ENCODE measurements around the gene ATG9B. TPM values are rescaled to one million over a fixed set of nuclear protein-coding genes. Genes with fewer than 3 reads are reported as not detected.
A peak's percentile ranks its signal among the peaks of the same experiment; 100 is the strongest.

Gene ATG9B
- total and polyA plus RNA-seq, 9 of the 15 experiments (the other 6 are each of a cell fraction or from before 2014, with no cell fraction given): 0.29 to 8.0 (median 2.1) TPM

DNA sequence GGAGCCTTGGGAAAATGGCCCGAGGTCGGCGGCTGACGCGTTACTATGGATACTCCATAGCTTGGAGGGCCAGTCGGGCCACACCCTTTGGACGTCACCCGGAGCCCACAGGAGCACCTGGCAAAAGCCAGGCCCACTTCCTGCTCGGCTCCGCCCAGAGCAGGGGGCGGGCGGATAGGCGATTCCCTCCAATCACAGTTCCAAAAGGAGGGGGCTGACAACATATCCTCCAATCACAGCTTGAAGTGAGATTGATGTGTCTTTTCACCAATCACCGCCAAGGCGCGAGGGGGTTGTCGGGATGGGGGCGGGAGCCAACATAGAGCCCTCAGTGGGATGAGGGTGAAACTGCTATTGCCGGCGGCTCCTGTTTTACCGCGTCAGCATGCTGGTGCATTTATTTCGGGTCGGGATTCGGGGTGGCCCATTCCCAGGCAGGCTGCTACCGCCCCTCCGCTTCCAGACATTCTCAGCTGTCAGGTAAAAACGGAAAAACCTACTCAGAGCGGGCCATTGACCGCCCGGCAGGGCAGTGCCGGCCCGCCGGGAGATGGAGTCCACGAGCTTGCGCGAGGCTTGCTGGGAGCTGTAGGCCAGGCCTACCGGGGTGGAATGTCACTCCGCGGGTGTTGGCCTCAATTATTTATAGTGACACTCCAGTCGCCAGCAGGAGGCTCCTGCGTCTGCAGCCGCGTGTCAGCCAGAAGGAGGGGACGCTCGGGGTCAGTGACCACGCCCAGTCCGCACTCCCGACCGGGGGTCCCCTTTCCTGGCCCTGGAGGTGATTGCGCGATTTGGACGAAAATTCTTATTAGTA is 4.0 kb upstream of the ATG9B start, which contains the start of gene ABCB8 (continued):
- TF ChIP-seq, protein P1, sequence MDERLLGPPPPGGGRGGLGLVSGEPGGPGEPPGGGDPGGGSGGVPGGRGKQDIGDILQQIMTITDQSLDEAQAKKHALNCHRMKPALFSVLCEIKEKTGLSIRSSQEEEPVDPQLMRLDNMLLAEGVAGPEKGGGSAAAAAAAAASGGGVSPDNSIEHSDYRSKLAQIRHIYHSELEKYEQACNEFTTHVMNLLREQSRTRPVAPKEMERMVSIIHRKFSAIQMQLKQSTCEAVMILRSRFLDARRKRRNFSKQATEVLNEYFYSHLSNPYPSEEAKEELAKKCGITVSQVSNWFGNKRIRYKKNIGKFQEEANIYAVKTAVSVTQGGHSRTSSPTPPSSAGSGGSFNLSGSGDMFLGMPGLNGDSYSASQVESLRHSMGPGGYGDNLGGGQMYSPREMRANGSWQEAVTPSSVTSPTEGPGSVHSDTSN (CRISPR knock-in tag; IDR thresholded peaks at IDR 0.05; ENCODE audit: low read depth): peak; percentile 85
- TF ChIP-seq, protein P1 (tag; conservative IDR thresholded peaks at IDR 0.05; ENCODE audit: low read depth): peak; percentile 99
- TF ChIP-seq CCAR2 (IDR thresholded peaks at IDR 0.05; ENCODE audit: low read depth, low read length): no peak
- no peak for TF ChIP-seq MCM2 (IDR thresholded peaks at IDR 0.05; ENCODE audit: low read depth)
- no peak for TF ChIP-seq TRIM24 (IDR thresholded peaks at IDR 0.05)
- no peak for TF ChIP-seq ZNF280B (CRISPR knock-in tag; IDR thresholded peaks at IDR 0.05)
- peak; percentile 85 for TF ChIP-seq TBL1XR1 (IDR thresholded peaks at IDR 0.05; ENCODE audit: low read length in 2 of 2)
- TF ChIP-seq ARID1B (IDR thresholded peaks at IDR 0.05): peak; percentile 65
- TF ChIP-seq MNT (conservative IDR thresholded peaks at IDR 0.05): peak; percentile 96 to 98
- no peak for TF ChIP-seq NELFE (IDR thresholded peaks at IDR 0.05; ENCODE audit: insufficient read depth, insufficient read length)
- TF ChIP-seq RB1 (IDR thresholded peaks at IDR 0.05; ENCODE audit: low read depth): peak; percentile 80
- peak in 1 of 2 experiments; percentile 97; a peak in 2 of 4 replicates for TF ChIP-seq MLLT1 (IDR thresholded peaks at IDR 0.05)
- 0 out of 2 replicates have a peak, but pooled peaks have one; percentile 57 for TF ChIP-seq ARID3B (CRISPR knock-in tag; IDR thresholded peaks at IDR 0.05; ENCODE audit: borderline replicate concordance)
- TF ChIP-seq CREB3L1 (IDR thresholded peaks at IDR 0.05; ENCODE audit: borderline replicate concordance, low read depth): peak; percentile 98
- no peak for TF ChIP-seq GTF2A2 (tag; IDR thresholded peaks at IDR 0.05)
- 0 out of 2 replicates have a peak, but pooled peaks have one; percentile 47 for TF ChIP-seq OTX1 (CRISPR knock-in tag; IDR thresholded peaks at IDR 0.05)
- TF ChIP-seq ZNF140 (CRISPR knock-in tag; IDR thresholded peaks at IDR 0.05): no peak
